Activated CD8-positive, alpha-beta memory T cell treated with anti-CD3 and anti-CD28 coated beads, Interleukin-2, amount 10 ng/mL, durations not matched to agents 7 days and 5 days (primary cell): ENCODE data around the gene SRPK2. TPM values are rescaled to one million over a fixed set of nuclear protein-coding genes. Genes with fewer than 3 reads are reported as not detected.
A peak's percentile ranks its signal among the peaks of the same experiment; 100 is the strongest.
"Not testable (repeated sequence)": the region's sequence is repeated elsewhere in the genome, so short reads cannot be mapped to it uniquely, and the experiment has no call there.

Experiments used
- ATAC-seq: fragments of 150-1000 bp; cut with Tn5 transposase; one replicate; pipeline ENCODE4 v1.10.0; 2021; ENCODE audit warnings: moderate library complexity
- CTCF ChIA-PET: fragments of 350-600 bp; sonication (Branson Sonifier 250); formaldehyde crosslinking; loops from one replicate; lab custom pipeline; 2021; ENCODE audit warnings: antibody characterized with exemption; lab: Charles Lee
- DNase-seq: peaks from one replicate; pipeline ENCODE4 v3.0.0-alpha.2; 2020
- H3K27ac Mint-ChIP-seq: one replicate; pipeline ENCODE4 v1.8.0; 2021; ENCODE audit warnings: mild to moderate bottlenecking, mixed read lengths
- H3K27me3 Mint-ChIP-seq: one replicate; pipeline ENCODE4 v1.8.0; 2021; ENCODE audit warnings: mixed read lengths
- H3K36me3 Mint-ChIP-seq: one replicate; pipeline ENCODE4 v1.8.0; 2021; ENCODE audit warnings: mild to moderate bottlenecking, mixed read lengths
- H3K4me1 Mint-ChIP-seq: one replicate; pipeline ENCODE4 v1.8.0; 2021; ENCODE audit warnings: mixed read lengths
- H3K4me3 Mint-ChIP-seq: one replicate; pipeline ENCODE4 v1.8.0; 2021; ENCODE audit warnings: mild to moderate bottlenecking, moderate library complexity, mixed read lengths
- H3K9me3 Mint-ChIP-seq: one replicate; pipeline ENCODE4 v1.8.0; 2022; ENCODE audit warnings: low read depth, mixed read lengths
- total RNA-seq, 2 experiments: library from RNA; stranded (reverse); gene quantifications; one replicate each; pipeline ENCODE4 v1.2.3, GENCODE V29; 2021

Gene SRPK2
- total RNA-seq, 2 experiments from 2014 or later = 40.4 to 41.2 TPM

- H3K4me1 Mint-ChIP-seq = no peaks in the 10 kb centered on the region
- H3K9me3 Mint-ChIP-seq = no peaks in the 10 kb centered on the region
- ATAC-seq (no peak), DNase-seq (no peak)
- no peaks in the 10 kb centered on the region for H3K27me3 Mint-ChIP-seq
- no peak overlapping the region for H3K4me3 Mint-ChIP-seq
- no peak overlapping the region for H3K27ac Mint-ChIP-seq
- peaks cover 10% of the 10 kb centered on the region for H3K36me3 Mint-ChIP-seq
- CTCF ChIA-PET = interaction anchor here (0.6 kb wide), 1 partner anchor 18 kb away, joined by 3 read pairs; no protein-coding TSS in a partner anchor
Measured at GRCh38 chr7:105321754-105322455, 66.8 kb downstream of the SRPK2 start.

- Mint-ChIP-seq H3K27ac (no peak overlapping the region), H3K9me3 (no peaks in the 10 kb centered on the region), H3K4me1 (no peaks in the 10 kb centered on the region), H3K36me3 (peaks cover 10% of the 10 kb centered on the region), H3K4me3 (no peak overlapping the region), H3K27me3 (no peaks in the 10 kb centered on the region)
- no peak for ATAC-seq
- no peak for DNase-seq
- CTCF ChIA-PET = interaction anchor here (0.6 kb wide), 1 partner anchor 17 kb away, joined by 3 read pairs; no protein-coding TSS in a partner anchor
Measured at GRCh38 chr7:105320896-105321295, 67.8 kb downstream of the SRPK2 start.

DNA sequence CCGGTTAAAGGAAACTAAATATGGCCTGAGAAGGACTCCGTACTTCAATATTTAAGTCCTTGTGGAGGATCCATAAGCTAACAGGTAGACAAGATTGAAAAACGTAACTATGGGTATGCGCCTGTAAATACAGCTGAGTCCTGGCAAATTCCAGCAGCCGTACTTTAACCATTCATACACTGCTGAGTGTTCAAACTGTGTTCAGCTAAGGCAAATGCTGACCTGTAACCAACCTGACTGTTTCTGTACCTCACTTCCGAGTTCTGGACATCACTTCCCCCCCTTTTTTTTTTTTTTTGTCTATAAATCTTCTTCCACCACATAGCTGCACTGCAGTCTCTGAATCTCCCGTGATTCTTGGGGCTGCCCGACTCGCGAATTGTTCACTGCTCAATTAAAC is 69.1 kb downstream of the SRPK2 start:
- H3K27ac Mint-ChIP-seq = no peak overlapping the region
- H3K4me3 Mint-ChIP-seq = no peak overlapping the region
- CTCF ChIA-PET = no interaction called here
- ATAC-seq = no peak
- no peak for DNase-seq
- H3K27me3 Mint-ChIP-seq = no peaks in the 10 kb centered on the region
- H3K36me3 Mint-ChIP-seq = peaks cover 10% of the 10 kb centered on the region
- H3K9me3 Mint-ChIP-seq = no peaks in the 10 kb centered on the region
- no peaks in the 10 kb centered on the region for H3K4me1 Mint-ChIP-seq

- no peaks in the 10 kb centered on the region for H3K9me3 Mint-ChIP-seq
Measured at GRCh38 chr7:105316578-105317344, 72.0 kb downstream of the SRPK2 start.

DNA sequence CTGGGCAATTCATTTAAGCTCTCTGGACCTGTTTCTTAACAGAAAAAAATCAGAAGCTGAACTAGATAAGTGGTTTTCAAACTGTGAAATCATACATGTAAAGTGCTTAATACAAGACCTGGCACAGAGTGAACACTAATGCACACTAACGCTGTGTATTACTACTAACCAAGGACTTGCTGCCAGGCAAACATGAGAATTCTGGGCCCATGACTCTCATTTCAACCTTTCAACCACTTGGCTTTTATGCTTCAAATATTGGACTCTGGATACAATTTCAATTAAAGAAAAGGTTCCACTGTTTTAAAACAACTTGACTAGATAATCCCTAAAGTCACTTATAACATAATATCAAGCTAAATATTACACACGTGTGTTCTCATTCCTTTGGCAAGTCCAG is 73.4 kb downstream of the SRPK2 start:
- DNase-seq (no peak), ATAC-seq (no peak)
- CTCF ChIA-PET = interaction anchor here (0.6 kb wide), 1 partner anchor 19 kb away, joined by 5 read pairs; no protein-coding TSS in a partner anchor
- peaks cover 11% of the 10 kb centered on the region for H3K4me1 Mint-ChIP-seq
- H3K27me3 Mint-ChIP-seq = no peaks in the 10 kb centered on the region
- H3K4me3 Mint-ChIP-seq = no peak overlapping the region
- no peak overlapping the region for H3K27ac Mint-ChIP-seq
- no peaks in the 10 kb centered on the region for H3K9me3 Mint-ChIP-seq
- peaks cover 3% of the 10 kb centered on the region for H3K36me3 Mint-ChIP-seq

More at GRCh38 chr7:105316578-105317344, 72.0 kb downstream of the SRPK2 start:
- no peak overlapping the region for H3K27ac Mint-ChIP-seq
- no peaks in the 10 kb centered on the region for H3K27me3 Mint-ChIP-seq
- ATAC-seq (no peak), DNase-seq (no peak)
- H3K36me3 Mint-ChIP-seq = peaks cover 5% of the 10 kb centered on the region
- H3K4me3 Mint-ChIP-seq = no peak overlapping the region
- peaks cover under 1% of the 10 kb centered on the region for H3K4me1 Mint-ChIP-seq
- CTCF ChIA-PET = interaction anchor here (0.7 to 1.0 kb wide), 2 partner anchors 65 to 336 kb away, joined by 3 read pairs; no protein-coding TSS in a partner anchor

- H3K4me3 Mint-ChIP-seq = no peak overlapping the region
- H3K27me3 Mint-ChIP-seq = no peaks in the 10 kb centered on the region
- peaks cover 59% of the 10 kb centered on the region for H3K4me1 Mint-ChIP-seq
- peaks cover 3% of the 10 kb centered on the region for H3K36me3 Mint-ChIP-seq
- DNase-seq (peak; percentile 48), ATAC-seq (peak; percentile 57)
- H3K27ac Mint-ChIP-seq = peak overlapping the region; percentile 65
- CTCF ChIA-PET = interaction anchor here (1.0 to 1.1 kb wide), 2 partner anchors 12 to 179 kb away, joined by 3 read pairs; no protein-coding TSS in a partner anchor
- H3K9me3 Mint-ChIP-seq = no peaks in the 10 kb centered on the region
Measured at GRCh38 chr7:105309235-105310169, 79.2 kb downstream of the SRPK2 start.

DNA sequence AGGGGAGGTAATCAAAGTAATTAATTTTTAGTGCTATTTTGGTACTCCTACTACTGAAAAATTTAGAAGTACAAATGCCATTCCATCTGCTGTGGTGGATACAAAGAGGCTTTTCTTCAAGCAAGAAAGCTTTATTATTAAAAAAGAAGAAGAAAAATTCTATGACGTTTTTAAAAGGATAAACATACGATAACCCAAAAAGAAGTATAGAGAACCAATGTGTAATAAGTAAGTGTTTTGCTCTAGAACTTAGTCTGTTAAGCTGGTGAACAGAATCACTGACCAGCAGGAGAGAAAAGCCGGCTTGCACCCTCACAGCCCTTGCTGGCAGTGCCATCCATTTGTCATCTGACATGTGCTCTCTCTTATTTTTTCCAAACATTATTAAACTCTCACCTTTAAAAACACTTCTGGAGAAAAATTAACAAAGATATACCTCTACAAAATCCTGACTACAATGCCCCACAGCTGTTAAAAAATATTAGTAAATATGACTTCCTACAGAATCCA is 81.5 kb downstream of the SRPK2 start:
- peaks cover 74% of the 10 kb centered on the region for H3K4me1 Mint-ChIP-seq
- peaks cover 5% of the 10 kb centered on the region for H3K36me3 Mint-ChIP-seq
- H3K27ac Mint-ChIP-seq = peak overlapping the region; percentile 66
- no peaks in the 10 kb centered on the region for H3K9me3 Mint-ChIP-seq
- H3K27me3 Mint-ChIP-seq = no peaks in the 10 kb centered on the region
- DNase-seq (no peak), ATAC-seq (no peak)
- CTCF ChIA-PET = interaction anchor here (0.9 kb wide), 1 partner anchor 389 kb away, joined by 3 read pairs; no protein-coding TSS in a partner anchor
- H3K4me3 Mint-ChIP-seq = no peak overlapping the region

GRCh38 chr7:105306298-105306748 is 82.4 kb downstream of the SRPK2 start:
- peaks cover 5% of the 10 kb centered on the region for H3K36me3 Mint-ChIP-seq
- H3K27ac Mint-ChIP-seq = peak overlapping the region; percentile 66
- H3K27me3 Mint-ChIP-seq = no peaks in the 10 kb centered on the region
- CTCF ChIA-PET = interaction anchor here (0.9 kb wide), 1 partner anchor 388 kb away, joined by 3 read pairs; no protein-coding TSS in a partner anchor
- H3K4me3 Mint-ChIP-seq = peak overlapping the region; percentile 39
- ATAC-seq = peak; percentile 47
- peaks cover 73% of the 10 kb centered on the region for H3K4me1 Mint-ChIP-seq
- no peak for DNase-seq
- H3K9me3 Mint-ChIP-seq = peaks cover 3% of the 10 kb centered on the region

DNA sequence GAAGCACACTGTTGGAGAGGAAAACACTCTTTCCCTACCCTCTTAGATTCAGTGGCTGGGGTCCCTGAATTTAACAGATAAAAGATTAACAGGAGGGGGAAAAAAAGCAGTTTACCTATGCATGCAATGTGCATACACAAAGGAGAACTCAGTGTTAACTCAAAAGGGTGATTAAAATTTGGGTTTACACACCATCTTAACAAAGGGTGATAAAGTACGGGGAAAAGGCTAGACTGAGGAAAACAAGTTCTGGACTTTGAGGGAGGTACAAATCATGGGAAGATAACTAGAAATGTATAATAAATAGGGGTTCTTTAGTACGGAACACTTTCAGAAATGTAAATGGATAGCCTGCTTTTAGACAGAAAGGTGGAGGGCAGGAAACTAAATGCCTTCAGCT is 83.1 kb downstream of the SRPK2 start:
- H3K4me3 Mint-ChIP-seq = peak overlapping the region; percentile 39
- peaks cover 71% of the 10 kb centered on the region for H3K4me1 Mint-ChIP-seq
- no peaks in the 10 kb centered on the region for H3K27me3 Mint-ChIP-seq
- peaks cover 3% of the 10 kb centered on the region for H3K9me3 Mint-ChIP-seq
- H3K27ac Mint-ChIP-seq = peak overlapping the region; percentile 66
- no peak for DNase-seq
- H3K36me3 Mint-ChIP-seq = peaks cover 8% of the 10 kb centered on the region
- ATAC-seq = no peak
- CTCF ChIA-PET = no interaction called here

DNA sequence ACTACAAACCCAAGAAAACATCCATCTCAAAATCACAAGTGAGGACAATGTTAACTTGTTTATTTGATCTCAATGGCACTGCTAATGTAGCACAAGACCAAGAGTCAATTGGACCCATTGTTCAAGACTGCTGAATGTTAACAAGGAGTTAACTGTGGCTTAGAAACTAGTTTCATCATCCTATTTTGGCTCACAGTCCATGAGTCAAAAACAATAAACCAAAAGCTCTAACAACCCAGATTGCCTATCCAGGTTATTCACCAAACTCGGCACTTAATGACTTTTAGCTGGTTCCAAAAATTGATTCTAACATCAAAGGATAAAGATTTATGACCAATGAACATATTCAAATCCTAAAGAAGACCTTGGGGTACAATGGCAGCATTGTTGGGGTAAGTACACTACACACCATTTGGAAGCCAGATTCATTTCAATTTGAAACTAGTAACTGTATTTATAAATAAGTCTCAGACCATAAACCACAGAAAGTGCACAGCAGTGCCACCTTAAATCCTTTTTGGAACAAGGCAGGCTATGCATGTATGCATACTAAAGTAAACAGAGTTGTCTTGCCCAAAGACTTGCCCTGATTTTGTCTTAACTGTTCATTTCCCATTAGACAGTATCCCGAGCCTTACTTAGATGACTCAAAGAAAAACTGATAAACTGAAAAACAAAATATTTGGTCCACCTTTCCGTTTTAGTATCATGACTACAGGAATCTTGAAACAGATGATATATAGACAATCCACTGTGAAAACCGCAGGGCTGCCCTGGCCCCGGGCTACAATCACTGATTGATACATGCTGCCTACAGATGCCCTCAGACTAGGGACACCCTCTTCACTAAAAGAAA is 84.5 kb downstream of the SRPK2 start:
- CTCF ChIA-PET = interaction anchor here (0.8 to 1.1 kb wide), 2 partner anchors 10 to 17 kb away, joined by 3 to 4 read pairs; no protein-coding TSS in a partner anchor

DNA sequence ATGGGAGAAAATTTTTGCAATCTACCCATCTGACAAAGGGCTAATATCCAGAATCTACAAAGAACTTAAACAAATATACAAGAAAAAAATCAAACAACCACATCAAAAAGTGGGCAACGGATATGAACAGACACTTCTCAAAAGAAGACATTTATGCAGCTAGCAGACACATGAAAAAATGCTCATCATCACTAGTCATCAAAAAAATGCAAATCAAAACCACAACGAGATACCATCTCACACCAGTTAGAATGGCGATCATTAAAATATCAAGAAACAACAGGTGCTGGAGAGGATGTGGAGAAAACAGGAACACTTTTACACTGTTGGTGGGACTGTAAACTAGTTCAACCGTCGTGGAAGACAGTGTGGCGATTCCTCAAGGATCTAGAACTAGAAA is 88.1 kb downstream of the SRPK2 start:
- ATAC-seq, H3K27me3 Mint-ChIP-seq, H3K4me3 Mint-ChIP-seq, CTCF ChIA-PET, DNase-seq, H3K9me3 Mint-ChIP-seq: not testable (repeated sequence)
- H3K4me1 Mint-ChIP-seq = peaks cover 73% of the 10 kb centered on the region
- H3K27ac Mint-ChIP-seq = peak overlapping the region; percentile 81
- H3K36me3 Mint-ChIP-seq = peaks cover 12% of the 10 kb centered on the region

More for the DNA sequence above, 84.5 kb downstream of the SRPK2 start:
- peak overlapping the region; percentile 57 for H3K27ac Mint-ChIP-seq
- H3K9me3 Mint-ChIP-seq = peaks cover 3% of the 10 kb centered on the region
- peak; percentile 43 for ATAC-seq
- no peaks in the 10 kb centered on the region for H3K27me3 Mint-ChIP-seq
- H3K36me3 Mint-ChIP-seq = peaks cover 12% of the 10 kb centered on the region
- peak; percentile 55 for DNase-seq
- H3K4me3 Mint-ChIP-seq = peak overlapping the region; percentile 7
- H3K4me1 Mint-ChIP-seq = peaks cover 71% of the 10 kb centered on the region
